NCI-H2081 (cell line): ENCODE measurements around the gene OPCML.
A peak's percentile ranks its signal among the peaks of the same experiment; 100 is the strongest.

Experiments
- DNase-seq, 2 experiments: peaks; one replicate each; lab custom pipeline; 2025; lab: John Stamatoyannopoulos, UW

Gene OPCML

GRCh38 chr11:132728026-132728425 lies 804.3 kb downstream of the OPCML start:
- no peak for DNase-seq

GRCh38 chr11:132721526-132721925 lies 810.8 kb downstream of the OPCML start:
- DNase-seq, result no peak

GRCh38 chr11:132719684-132720083 lies 812.6 kb downstream of the OPCML start:
- no peak for DNase-seq

GRCh38 chr11:132718711-132719671 lies 813.3 kb downstream of the OPCML start:
- no peak for DNase-seq

- no peak for DNase-seq
Measured at GRCh38 chr11:132717824-132718223, 814.5 kb downstream of the OPCML start.

GRCh38 chr11:132716037-132716436 lies 816.3 kb downstream of the OPCML start:
- no peak for DNase-seq

GRCh38 chr11:132714859-132715440 lies 817.4 kb downstream of the OPCML start:
- DNase-seq, result no peak

- no peak for DNase-seq
Measured at GRCh38 chr11:132712466-132712865, 819.8 kb downstream of the OPCML start.

- DNase-seq, result peak; percentile 8 to 60
Measured at GRCh38 chr11:132704781-132705375, 827.4 kb downstream of the OPCML start.

- DNase-seq, result peak in 1 of 2 experiments; percentile 33
Measured at GRCh38 chr11:132692891-132693290, 839.4 kb downstream of the OPCML start.

- DNase-seq, result no peak
Measured at GRCh38 chr11:132691848-132692550, 840.3 kb downstream of the OPCML start.

GRCh38 chr11:132686886-132687285 lies 845.4 kb downstream of the OPCML start:
- no peak for DNase-seq

- DNase-seq, result no peak
Measured at GRCh38 chr11:132685174-132685611, 847.1 kb downstream of the OPCML start.

- DNase-seq, result no peak
Measured at GRCh38 chr11:132683602-132684001, 848.7 kb downstream of the OPCML start.

- DNase-seq, result no peak
Measured at GRCh38 chr11:132681971-132682370, 850.3 kb downstream of the OPCML start.

GRCh38 chr11:132680584-132680983 lies 851.7 kb downstream of the OPCML start:
- DNase-seq, result no peak

GRCh38 chr11:132674151-132674550 lies 858.1 kb downstream of the OPCML start:
- DNase-seq, result peak in 1 of 2 experiments; percentile 20

- no peak for DNase-seq
Measured at GRCh38 chr11:132671851-132672370, 860.4 kb downstream of the OPCML start.

- no peak for DNase-seq
Measured at GRCh38 chr11:132670921-132671675, 861.2 kb downstream of the OPCML start.

- no peak for DNase-seq
Measured at GRCh38 chr11:132669949-132670348, 862.4 kb downstream of the OPCML start.

GRCh38 chr11:132665205-132665604 lies 867.1 kb downstream of the OPCML start:
- DNase-seq, result no peak
